GM19328 (cell line): ENCODE results near the gene RHBDF2.

ENCODE experiments used
- ATAC-seq: cut with Tn5 transposase; IDR thresholded peaks from one replicate; pipeline ENCODE4 v1.9.1; 2021; ENCODE audit warnings: mild to moderate bottlenecking, moderate library complexity; ENCODE audit not compliant: unreplicated experiment

Gene RHBDF2

DNA sequence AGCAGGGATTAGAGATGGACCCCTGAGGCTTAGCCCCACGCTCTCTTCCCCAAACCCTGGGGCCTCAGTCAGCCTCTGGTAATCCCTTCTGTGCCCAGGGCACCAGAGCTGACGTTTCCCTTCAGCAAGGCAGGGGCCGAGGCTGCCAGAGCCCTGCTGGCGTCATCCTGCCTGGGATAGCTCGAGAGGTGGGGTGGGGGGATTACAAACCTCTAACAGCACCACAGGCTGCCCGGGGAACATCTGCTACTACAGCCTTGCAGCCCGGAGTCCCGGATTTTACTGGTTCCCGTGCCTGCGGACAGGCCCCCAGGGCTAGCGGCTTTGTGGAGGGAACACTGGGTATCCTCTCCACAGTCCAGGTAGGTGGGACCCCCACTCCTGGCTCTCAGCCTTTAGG, 33.9 kb downstream of the RHBDF2 start, which contains the start of gene AANAT:
Gene AANAT, plus strand, starts transcription at position 238 of the 400 bp plus-strand sequence. CDS start 1,144 bp downstream, outside the sequence.
- ATAC-seq: no peak

DNA sequence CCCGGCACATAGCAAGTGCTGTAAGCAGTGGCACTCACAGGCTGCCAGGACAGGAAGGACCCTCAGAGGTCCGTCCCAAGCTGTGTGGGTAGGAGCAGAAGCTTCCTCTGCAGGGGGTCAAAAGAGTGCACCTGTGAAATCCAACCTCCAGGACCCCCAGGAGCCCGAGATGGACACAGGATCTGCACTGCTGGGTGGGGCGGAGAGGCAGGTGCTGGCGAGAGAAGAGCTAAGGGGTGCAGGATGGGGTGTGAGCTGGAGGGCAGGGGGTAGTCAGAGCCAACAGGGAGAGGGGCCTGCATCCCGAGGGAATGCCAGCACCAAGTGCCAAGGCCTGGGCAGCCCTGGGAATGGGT, 34.5 kb downstream of the RHBDF2 start:
- ATAC-seq: no peak

DNA sequence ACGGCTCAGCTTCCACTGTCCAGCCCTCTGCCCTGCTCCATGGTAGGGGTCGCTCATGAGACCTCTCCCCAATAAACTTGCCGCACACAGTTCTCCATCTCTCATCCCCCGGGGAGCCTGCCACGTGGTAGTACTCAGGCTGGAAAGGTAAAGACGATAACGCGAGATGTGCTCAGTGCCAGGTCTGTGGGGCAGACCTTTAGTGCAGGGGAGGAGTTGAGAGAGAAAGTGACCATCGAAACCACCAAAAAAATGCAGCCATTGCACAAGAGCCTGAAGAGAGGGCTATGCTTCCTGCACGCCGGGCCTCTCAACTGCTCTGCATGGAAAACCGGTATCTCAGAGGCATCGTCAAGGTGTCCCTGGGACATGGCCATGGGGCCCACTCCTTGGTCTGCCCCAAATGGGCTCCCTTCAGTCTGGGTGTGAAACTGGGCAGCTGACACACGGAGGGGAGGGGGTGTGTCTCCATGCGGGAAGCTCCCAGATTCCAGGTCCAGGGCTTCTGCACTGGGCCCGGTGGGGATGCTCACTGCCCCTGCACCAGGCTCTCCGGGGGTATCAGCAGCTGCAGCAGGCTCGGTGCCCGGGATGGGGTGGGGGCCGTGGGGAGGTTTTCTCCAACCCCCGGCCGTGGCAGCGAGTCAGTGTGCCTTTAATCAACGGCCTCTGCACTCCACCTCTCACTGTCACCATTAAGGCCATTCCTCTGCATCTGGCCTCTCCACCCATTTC, 38.5 kb downstream of the RHBDF2 start:
- no peak for ATAC-seq

DNA sequence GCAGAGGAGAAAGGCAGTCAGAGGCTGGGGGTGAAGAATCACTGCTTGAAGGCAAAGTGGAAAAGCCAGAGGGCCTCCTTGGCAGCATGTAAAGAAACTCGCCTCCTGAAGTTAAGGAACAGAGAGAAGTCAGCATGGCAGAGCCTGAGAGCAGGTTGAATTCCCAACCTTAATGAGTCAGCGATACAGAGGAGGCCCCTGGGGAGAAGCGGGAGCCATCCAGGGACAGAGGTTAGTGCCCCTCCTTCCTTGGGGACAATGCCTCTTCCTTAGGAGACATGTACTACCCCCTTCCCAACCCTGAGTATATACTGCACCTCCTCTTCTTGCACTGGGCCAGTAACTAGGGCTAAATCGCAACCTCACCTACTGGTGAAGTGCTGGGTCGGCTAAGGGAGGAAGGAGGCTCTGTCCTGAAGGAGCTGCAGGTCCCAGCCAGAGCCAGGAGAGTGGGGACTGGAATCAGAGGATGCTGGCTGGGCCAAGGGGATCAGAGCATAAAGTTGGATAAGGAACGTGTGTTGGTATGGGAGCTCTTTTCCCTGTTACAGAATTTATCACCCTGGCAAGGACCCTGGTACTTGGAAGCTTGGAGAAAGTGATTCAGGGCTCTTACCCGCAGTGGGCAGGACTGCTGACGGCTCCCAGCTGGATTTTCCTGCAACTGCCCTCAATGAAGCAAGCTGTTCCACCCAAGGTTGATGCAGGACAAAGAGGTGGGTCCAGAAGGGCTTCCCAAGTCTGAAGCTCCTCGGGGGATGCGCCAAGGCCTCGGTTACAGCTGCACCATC, 39.3 kb downstream of the RHBDF2 start:
- no peak for ATAC-seq

DNA sequence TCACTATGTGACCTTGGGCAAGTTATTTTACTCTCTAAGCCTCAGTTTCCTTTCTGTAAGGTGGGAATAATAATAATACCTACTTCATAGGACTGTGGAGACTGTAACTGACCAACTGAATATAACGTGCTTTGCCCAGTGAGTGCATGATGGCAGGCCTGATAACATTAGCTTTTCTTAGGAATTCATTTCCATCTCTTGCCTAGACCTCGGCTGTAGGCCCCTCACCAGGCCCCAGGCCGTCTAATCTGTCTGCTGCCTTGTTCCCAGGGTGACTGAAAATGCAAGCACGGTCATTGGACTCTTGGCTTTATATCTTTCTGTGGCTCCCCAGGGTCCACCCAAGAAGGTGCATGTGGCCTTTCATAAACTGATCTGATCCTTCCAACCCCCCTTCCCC, 41.5 kb downstream of the RHBDF2 start:
- ATAC-seq: no peak

DNA sequence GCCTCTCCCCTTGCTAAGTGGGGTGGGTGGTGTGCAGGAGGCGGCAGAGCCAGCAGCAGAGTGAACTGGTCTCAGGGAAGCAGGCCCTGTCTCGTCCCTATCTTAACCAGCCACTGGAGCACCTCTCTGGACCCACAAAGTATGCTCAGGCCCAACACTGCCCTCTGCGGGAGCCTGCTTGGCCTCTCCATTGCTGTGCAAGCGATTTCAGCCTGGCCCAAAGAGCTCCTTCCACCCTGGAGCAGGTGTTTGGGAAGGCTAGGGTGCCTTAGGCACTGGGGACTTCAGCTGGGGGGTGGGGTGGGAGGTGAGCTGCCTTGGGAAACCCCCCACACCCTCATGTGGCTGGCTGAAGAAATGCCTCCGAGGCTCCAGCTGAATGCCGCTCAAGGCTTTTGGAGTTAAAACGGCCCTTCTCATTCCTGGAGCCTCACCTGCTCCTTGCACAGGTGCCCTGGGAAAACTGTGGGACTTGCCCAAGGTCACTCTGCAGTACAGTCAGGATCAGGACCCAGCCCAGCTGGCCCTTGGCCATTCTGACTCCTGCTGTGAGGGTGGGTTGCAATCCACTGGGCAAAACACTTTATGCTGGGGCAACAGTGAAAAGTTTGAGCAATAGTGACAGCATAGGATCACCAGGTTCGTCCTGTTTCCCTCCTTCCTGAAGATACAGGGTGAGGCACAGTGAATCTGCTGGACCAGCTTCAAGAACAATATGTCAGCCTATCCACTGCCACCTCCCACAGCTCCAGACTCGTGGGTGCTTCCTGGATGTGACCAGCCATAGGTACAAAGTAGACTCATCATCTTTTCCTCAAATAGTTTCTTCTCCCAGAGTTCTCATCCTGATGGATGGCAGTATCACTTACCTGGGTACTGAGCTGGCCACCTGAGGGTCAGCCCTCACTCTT, 42.4 kb downstream of the RHBDF2 start:
- no peak for ATAC-seq

DNA sequence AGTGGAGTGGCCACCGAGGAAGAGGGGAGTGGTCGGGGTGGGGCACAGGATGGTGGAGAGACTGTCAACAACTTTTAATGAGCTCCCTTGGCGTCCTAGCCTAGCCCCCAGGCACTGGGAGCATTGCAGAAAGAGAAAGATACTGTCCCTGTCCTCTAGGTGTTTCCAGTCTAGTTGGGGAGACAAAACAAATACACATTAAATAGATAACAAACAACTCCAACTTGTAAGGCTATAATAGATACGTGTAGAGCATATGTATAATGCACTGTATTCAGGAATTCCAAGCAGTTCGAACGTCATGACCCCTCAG, 47.8 kb downstream of the RHBDF2 start:
- ATAC-seq: no peak

DNA sequence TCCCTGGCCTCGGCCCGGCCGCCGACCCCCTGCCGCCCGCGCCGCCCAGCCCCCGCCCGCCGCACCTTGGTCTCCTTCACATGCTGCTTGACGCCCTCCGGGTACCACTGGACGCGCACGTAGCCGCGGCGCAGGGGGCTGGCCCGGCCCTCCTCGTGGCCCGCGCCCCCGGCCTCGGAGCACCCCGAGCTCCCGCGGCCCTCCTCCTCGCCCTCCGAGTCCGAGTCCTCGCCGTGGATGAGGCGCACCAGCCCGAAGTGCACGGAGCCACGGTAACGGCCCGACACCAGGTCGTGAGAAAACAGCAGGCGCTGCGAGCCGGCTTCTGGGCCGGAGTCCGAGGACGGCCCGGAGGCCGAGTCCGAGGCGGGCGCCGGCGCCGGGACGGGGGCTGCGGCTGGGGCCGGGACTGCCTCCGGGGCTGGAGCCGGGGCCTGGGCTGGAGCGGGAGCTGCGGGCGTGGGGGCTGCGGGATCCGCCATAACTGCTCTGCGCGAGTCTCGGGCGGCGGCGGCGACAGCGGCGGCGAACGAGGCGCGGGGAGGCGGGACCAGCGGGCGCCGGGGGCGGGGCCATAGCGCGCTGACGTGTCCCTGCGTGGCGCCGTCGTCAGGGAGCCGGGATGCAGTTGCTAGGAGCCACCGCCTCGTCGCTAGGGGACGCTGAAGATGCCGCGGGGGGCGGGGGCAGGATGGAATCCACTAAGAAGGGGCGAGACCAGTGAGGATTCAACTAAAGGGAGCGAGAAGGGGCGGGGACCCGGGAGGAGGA, 48.4 kb downstream of the RHBDF2 start, which contains the start of gene UBE2O:
Gene UBE2O, minus strand, starts transcription at position 493 of the 771 bp plus-strand sequence. Its CDS starts 11 bp downstream, at position 482.
- ATAC-seq: peak; percentile 91

DNA sequence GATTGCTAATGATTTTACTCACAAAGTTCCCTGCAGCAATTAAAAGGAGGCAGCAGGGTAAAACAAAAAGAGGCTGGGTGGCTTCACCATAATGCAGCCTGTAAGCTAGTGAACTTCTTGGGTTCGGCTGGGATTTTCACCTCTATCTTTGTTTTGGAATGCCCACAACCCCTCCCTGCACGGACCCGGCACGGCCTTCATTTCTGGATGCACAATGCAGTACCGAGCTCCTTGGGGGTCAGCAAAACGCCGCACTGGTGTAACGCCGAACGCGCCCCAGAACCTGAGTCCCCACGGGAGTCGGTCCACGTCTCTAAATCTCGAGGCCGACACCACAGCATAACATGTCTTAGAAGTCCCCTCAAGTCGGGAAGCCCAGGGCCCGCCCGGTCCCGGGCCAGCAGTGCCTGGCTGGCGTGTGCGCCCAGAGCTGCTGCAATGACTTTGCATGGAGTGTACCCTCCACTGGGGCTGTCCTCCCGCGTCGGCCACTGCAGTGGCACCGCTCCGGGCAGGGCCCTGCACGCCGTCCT, 49.0 kb downstream of the RHBDF2 start:
- no peak for ATAC-seq

DNA sequence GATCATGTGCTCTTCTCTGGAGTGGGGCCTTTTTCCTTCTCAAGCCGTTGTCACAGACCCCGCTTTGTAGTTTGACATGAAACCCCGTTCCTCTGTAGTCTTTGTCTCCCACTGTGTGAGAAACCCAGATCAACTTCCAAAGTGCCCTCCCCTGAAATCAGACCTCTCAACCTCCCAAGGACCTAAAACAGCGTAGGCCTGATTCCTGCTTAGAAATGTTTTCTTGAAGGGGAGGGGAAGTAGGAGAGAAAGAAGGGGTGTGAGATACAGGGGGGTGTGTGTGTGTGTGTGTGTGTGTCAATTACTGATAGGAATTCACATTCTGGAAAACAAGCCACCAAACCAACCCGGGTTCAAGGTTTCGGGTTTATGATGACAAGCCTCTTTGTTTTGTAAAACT, 49.7 kb downstream of the RHBDF2 start:
- ATAC-seq: no peak

DNA sequence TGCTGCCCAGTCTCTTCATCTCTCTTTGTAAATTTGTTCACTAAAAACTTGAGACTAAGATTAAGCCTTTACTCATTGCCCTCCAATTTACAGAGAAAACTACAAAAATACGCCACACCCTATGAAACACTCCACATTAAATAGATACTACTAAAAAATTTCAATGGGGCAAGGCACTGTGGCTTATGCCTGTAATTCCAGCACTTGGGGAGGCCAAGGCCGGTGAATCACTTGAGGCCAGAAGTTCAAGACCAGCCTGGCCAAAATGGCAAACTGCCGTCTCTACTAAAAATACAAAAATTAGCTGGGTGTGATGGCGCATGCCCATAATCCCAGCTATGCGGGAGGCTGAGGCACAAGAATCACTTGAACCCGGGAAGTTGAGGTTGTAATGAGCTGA, 52.1 kb downstream of the RHBDF2 start:
- no peak for ATAC-seq

DNA sequence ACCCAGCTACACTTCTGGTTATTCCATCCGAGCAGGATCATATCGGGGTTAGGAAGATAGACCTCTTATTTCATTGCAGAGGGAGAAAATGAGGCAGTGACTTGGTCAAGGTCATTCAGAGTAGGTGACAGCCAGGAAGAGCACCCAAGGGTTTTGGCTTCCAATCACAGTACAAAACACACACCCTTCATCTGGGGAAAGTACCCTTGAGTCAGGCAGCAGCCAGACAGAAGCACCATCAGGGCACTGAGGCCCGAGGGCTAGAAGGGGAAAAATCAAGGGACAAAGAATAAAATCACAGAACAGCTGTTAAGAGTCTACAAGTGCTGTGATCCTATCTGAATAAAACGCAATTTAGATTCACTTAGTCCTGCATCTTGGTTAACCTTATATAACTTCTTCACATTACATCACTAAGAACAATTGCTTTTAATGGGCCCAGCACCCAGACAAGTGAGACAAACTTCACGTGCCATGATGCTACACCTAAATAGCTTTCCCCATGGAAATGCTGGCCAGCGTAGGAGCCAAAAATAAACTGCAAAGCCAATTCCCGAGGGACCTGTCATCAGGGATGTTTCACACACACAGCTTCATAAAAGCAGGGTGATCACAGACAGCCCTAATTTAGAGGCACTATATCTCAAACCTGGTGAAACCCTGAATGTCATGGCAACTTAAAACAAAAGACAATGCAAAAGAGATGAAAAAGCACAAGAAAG, 53.1 kb downstream of the RHBDF2 start:
- ATAC-seq: no peak

DNA sequence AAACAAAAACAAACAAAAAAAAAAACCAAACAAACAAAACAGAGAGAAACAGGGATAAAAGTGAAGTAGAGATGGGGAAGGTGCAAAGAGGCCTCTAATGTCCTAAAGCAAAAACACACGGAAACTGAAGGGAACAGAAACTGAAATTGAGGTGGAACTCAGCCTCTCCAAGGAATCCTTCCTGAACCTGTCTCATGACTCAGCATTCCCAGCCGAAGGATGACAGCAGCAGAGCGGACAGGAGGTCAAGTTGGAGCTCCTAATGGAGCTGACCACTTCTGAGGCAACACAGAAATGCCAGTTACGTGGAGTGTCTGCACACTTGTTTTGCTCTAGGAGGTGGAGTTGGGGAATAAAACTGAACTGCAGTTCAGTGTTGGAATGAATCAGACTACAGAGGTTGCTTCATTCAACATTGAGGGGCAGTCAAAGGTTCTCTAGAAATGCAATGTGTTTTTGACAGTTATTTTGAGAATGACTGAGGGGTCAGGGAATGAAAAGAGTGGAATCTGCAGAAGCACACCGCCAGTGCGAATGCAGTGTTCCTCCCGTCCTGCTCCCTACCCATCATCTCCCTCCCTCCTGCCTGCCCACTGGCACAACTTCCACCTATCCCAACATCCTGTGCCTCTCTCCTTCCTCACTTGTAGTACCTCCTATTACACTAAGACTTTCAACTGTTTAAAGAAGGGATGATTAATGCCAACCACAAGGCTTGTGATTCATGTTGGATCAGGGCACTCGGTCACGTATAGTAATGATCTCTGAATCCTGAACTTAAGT, 54.6 kb downstream of the RHBDF2 start:
- ATAC-seq: no peak

DNA sequence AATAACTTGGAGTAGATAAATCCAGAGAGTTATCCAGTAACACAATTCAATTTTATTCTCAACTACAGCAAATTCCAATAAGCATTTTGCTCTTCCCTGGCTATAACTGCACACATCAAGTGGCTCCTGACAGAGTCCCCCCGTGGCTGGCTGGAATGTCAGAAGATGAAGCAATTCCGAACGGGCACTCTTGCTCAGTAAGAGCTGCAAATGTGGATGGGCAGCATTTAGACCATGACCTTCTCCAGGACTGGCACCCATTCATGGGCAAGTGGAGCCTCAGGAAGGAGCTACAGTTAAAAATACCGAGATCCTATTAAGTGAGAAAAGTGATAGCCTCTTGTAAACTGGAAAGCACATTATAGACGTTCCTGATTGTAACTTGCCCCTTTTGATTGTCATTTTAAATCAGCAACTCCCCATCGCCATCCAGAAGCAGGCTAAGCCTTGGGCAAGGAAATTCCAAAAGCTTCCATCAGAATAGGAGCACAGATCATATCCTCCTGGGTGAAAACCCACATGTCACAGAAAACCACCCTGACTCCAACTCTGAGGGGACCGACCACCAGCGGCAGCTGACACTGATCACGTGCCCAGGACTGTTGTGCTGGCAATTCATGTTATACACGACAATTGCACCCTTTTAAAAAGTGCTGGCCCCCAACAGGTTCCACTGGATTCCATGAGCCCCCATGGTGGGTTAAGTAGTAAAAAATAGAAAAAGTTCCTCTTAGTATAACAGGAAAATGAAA, 55.4 kb downstream of the RHBDF2 start:
- ATAC-seq: no peak

DNA sequence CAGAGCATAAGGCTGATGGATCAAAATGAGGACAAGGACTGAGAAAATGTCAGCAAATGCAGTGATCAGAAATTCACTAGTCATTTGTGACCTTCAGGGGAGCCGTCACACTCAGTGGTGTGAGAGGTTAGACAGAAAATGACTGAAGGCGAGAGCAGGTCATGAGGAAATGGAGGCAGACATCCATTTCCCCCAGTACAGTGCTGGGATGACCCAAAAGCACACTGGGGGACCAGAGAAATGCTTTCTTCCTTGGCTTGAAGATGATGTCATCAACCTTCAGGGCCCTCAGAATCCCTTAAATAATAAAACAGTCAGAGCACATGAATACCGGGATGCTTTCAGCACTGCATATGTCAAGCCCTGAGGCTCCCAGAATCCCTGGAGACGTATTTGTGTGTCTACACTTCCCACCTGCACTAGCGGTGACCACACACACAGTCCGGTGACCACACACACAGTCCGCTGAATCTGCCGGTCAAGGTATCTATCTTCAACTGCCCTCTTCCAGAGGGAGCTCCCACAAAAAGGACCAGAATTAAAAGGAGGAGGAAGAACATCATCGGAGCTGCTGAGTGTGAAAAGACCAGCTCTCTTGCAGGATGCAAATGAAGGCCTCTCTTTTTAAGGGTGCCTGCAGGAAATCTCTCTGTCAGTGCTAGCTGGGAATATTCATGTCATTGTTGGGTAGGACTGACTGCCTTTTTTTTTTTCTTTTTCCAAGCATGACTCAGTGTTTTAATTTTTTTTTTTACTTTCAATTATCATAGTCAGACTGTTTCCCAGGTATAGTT, 56.5 kb downstream of the RHBDF2 start:
- no peak for ATAC-seq

DNA sequence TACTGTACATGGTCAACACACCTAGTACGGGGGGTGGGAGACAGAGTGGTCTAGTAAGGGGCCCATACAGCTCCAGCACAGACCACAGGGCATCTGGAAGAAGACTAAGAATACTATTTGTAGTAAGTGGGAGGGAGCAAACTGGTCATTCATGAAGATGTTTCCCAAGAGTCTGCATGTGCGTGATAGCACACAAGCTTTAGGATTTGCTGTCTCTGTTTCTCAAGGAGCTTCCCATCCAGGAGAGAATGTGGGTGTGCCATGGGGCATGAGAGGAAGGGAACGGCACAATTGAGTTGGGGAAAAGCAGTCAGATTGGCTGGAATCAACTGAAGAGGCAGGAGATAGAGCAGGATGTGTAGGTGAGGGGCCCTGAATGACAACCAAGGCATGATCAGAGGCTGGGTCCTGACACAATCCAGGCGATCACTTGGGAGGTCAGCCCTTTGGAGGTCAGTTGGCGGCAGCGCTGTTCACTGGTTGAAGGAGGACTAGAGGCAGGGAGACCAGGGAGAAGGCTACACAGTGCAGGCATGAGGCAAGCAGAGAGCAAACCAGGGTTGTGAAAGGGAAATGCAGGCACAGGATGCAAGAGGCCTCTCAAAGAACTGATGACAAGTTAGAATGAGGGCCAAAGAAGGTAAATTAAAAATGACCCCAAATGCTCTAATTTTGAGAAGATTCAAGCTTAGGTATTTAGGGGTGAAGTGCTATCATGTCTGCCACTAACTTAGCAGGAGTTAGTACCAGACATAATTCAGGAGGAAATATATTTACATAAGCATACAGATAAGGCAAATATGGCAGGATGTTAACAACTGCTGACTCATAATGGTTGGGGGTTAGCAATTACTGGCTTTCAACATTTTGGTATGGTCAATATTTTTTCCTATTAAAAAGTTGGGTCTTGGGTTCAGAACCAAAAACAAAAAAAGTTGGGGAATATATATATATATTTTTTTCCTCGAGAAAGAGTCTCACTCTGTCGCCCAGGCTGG, 58.6 kb downstream of the RHBDF2 start:
- ATAC-seq: no peak
